Fibroblast of mammary gland (primary cell): ENCODE measurements around the gene GAS7.

ENCODE experiments used
- DNase-seq: peaks from one replicate; pipeline ENCODE4 v3.0.0-alpha.2; 2010; ENCODE audit warnings: low read depth
- H3K4me3 ChIP-seq: 2 replicates; pipeline ENCODE4 v1.5.1; 2011; ENCODE audit warnings: low read depth, mild to moderate bottlenecking, low read length, moderate library complexity; ENCODE audit not compliant: control insufficient read depth
- CTCF ChIP-seq: conservative IDR thresholded peaks from 2 replicates; pipeline ENCODE4 v1.5.1; 2011; ENCODE audit warnings: low read depth, low read length, inconsistent platforms; ENCODE audit not compliant: control insufficient read depth, insufficient read depth

Gene GAS7

GRCh38 chr17:9974448-9975381 is 223.7 kb downstream of the GAS7 start:
- DNase-seq = no peak
- H3K4me3 ChIP-seq = no peak overlapping the region
- no peak for TF ChIP-seq CTCF

- H3K4me3 ChIP-seq = no peak overlapping the region
- TF ChIP-seq CTCF = no peak
- DNase-seq = no peak
Observed at GRCh38 chr17:9973669-9974447, 224.5 kb downstream of the GAS7 start.

- no peak overlapping the region for H3K4me3 ChIP-seq
- peak; percentile 33 for DNase-seq
- no peak for TF ChIP-seq CTCF
Observed at GRCh38 chr17:9971991-9972390, 226.4 kb downstream of the GAS7 start.

GRCh38 chr17:9969301-9969935 is 229.0 kb downstream of the GAS7 start:
- TF ChIP-seq CTCF = no peak
- no peak for DNase-seq
- no peak overlapping the region for H3K4me3 ChIP-seq

GRCh38 chr17:9968881-9969280 is 229.5 kb downstream of the GAS7 start:
- DNase-seq = peak; percentile 48
- TF ChIP-seq CTCF = no peak
- no peak overlapping the region for H3K4me3 ChIP-seq

- no peak for TF ChIP-seq CTCF
- no peak for DNase-seq
- no peak overlapping the region for H3K4me3 ChIP-seq
Observed at GRCh38 chr17:9968008-9968407, 230.4 kb downstream of the GAS7 start.
